ENCODE measurements around the gene OSBPL6.

Gene OSBPL6

GRCh38 chr2:178298785-178299212, 104.5 kb downstream of the OSBPL6 start:
- TF ChIP-seq CTCF (IDR thresholded peaks at IDR 0.05; ENCODE audit: insufficient read depth, low read depth, low read length, missing control alignments) = no peak
- peak; percentile 85 for DNase-seq (ENCODE audit: low read depth)
- no peak overlapping the region for H3K4me3 ChIP-seq (ENCODE audit: low read length)

- no peak overlapping the region for H3K4me3 ChIP-seq (ENCODE audit: low read length)
- no peak for TF ChIP-seq CTCF (IDR thresholded peaks at IDR 0.05; ENCODE audit: insufficient read depth, low read depth, low read length, missing control alignments)
- no peak for DNase-seq (ENCODE audit: low read depth)
Measured at GRCh38 chr2:178301649-178302238, 107.4 kb downstream of the OSBPL6 start.

- DNase-seq (ENCODE audit: low read depth) = no peak
- TF ChIP-seq CTCF (IDR thresholded peaks at IDR 0.05; ENCODE audit: insufficient read depth, low read depth, low read length, missing control alignments) = no peak
- no peak overlapping the region for H3K4me3 ChIP-seq (ENCODE audit: low read length)
Measured at GRCh38 chr2:178304333-178304732, 110.0 kb downstream of the OSBPL6 start.

GRCh38 chr2:178306352-178307073, 112.2 kb downstream of the OSBPL6 start:
- no peak overlapping the region for H3K4me3 ChIP-seq (ENCODE audit: low read length)
- DNase-seq (ENCODE audit: low read depth) = peak; percentile 71
- TF ChIP-seq CTCF (IDR thresholded peaks at IDR 0.05; ENCODE audit: insufficient read depth, low read depth, low read length, missing control alignments) = peak; percentile 89

GRCh38 chr2:178307650-178308049, 113.3 kb downstream of the OSBPL6 start:
- TF ChIP-seq CTCF (IDR thresholded peaks at IDR 0.05; ENCODE audit: insufficient read depth, low read depth, low read length, missing control alignments) = no peak

GRCh38 chr2:178309541-178309940, 115.2 kb downstream of the OSBPL6 start:
- H3K4me3 ChIP-seq (ENCODE audit: low read length) = no peak overlapping the region
- TF ChIP-seq CTCF (IDR thresholded peaks at IDR 0.05; ENCODE audit: insufficient read depth, low read depth, low read length, missing control alignments) = no peak
- DNase-seq (ENCODE audit: low read depth) = peak; percentile 72

More at GRCh38 chr2:178307650-178308049, 113.3 kb downstream of the OSBPL6 start:
- H3K4me3 ChIP-seq (ENCODE audit: low read length) = no peak overlapping the region
- DNase-seq (ENCODE audit: low read depth) = no peak

Measured in epithelial cell of esophagus (primary cell).